Neuronal stem cell (in vitro differentiated cells): ENCODE measurements around the gene TBC1D16.
A peak's percentile ranks its signal among the peaks of the same experiment; 100 is the strongest.

Experiments
- DNase-seq: peaks from one replicate; pipeline ENCODE4 v3.0.0-alpha.2; 2013; ENCODE audit warnings: low spot score
- H2AFZ ChIP-seq: one replicate; pipeline ENCODE4 v1.6.1; 2013; ENCODE audit warnings: mild to moderate bottlenecking, low read length, inconsistent platforms
- H2AK5ac ChIP-seq: 2 replicates; pipeline ENCODE4 v1.6.1; 2013; ENCODE audit warnings: low read depth, mild to moderate bottlenecking, inconsistent platforms, low read length, moderate library complexity, mixed read lengths
- H2BK120ac ChIP-seq: 2 replicates; pipeline ENCODE4 v1.6.1; 2013; ENCODE audit warnings: low read depth, mild to moderate bottlenecking, inconsistent platforms, low read length, moderate library complexity, mixed read lengths
- H2BK12ac ChIP-seq: one replicate; pipeline ENCODE4 v1.6.1; 2013; ENCODE audit warnings: low read length, inconsistent platforms
- H2BK15ac ChIP-seq: 2 replicates; pipeline ENCODE4 v1.6.1; 2013; ENCODE audit warnings: mild to moderate bottlenecking, low read length, inconsistent platforms, mixed read lengths
- H2BK5ac ChIP-seq: one replicate; pipeline ENCODE4 v1.6.1; 2013; ENCODE audit warnings: inconsistent platforms, mild to moderate bottlenecking, low read length, moderate library complexity
- H3K14ac ChIP-seq: one replicate; pipeline ENCODE4 v1.6.1; 2013; ENCODE audit warnings: low read length, inconsistent platforms
- H3K18ac ChIP-seq: 2 replicates; pipeline ENCODE4 v1.6.1; 2013; ENCODE audit warnings: low read length, inconsistent platforms
- H3K23ac ChIP-seq: 2 replicates; pipeline ENCODE4 v1.6.1; 2013; ENCODE audit warnings: low read depth, mild to moderate bottlenecking, mixed read lengths, low read length, inconsistent platforms; ENCODE audit not compliant: poor library complexity
- H3K27ac ChIP-seq: replicated peaks from 3 replicates; pipeline ENCODE4 v1.5.1; 2013; ENCODE audit warnings: low read length, inconsistent platforms
- H3K27me3 ChIP-seq, 3 experiments: 2 replicates each; pipeline ENCODE4 v1.6.1; 2013; ENCODE audit warnings: low read length in 3 of 3, mild to moderate bottlenecking in 2 of 3, inconsistent platforms in 1 of 3, low read depth in 1 of 3, mixed read lengths in 1 of 3, moderate library complexity in 1 of 3; ENCODE audit not compliant: control insufficient read depth in 3 of 3, insufficient read depth in 3 of 3
- H3K36me3 ChIP-seq, 2 donors: replicated peaks in 1 of 2; 2 replicates each; pipeline ENCODE4 v1.6.1; 2013; ENCODE audit warnings: low read length in 2 of 2; ENCODE audit not compliant: control insufficient read depth in 2 of 2, insufficient read depth in 2 of 2
- H3K4ac ChIP-seq: 2 replicates; pipeline ENCODE4 v1.6.1; 2013; ENCODE audit warnings: inconsistent platforms, mild to moderate bottlenecking, low read length, moderate library complexity
- H3K4me1 ChIP-seq, 2 donors: 1 replicate in 1 of 2; 2 replicates in 1 of 2; pipeline ENCODE4 v1.6.1; 2013; ENCODE audit warnings: low read length in 2 of 2, low read depth in 1 of 2; ENCODE audit not compliant: control insufficient read depth in 2 of 2, insufficient read depth in 1 of 2
- H3K4me2 ChIP-seq: one replicate; pipeline ENCODE4 v1.6.1; 2013; ENCODE audit warnings: mild to moderate bottlenecking, low read length, inconsistent platforms; ENCODE audit not compliant: insufficient read depth, poor library complexity, severe bottlenecking
- H3K4me3 ChIP-seq, 2 donors: 2 replicates each; pipeline ENCODE4 v1.5.1; 2013; ENCODE audit warnings: low read length in 2 of 2, mild to moderate bottlenecking in 2 of 2, inconsistent platforms in 1 of 2, moderate library complexity in 1 of 2
- H3K79me1 ChIP-seq: one replicate; pipeline ENCODE4 v1.6.1; 2013; ENCODE audit warnings: low read depth, mild to moderate bottlenecking, inconsistent platforms, low read length, moderate library complexity
- H3K9ac ChIP-seq: one replicate; pipeline ENCODE4 v1.6.1; 2013; ENCODE audit warnings: mild to moderate bottlenecking, low read depth, low read length, inconsistent platforms; ENCODE audit not compliant: poor library complexity
- H3K9me3 ChIP-seq, 2 donors: replicated peaks in 1 of 2; 2 replicates each; pipeline versions ENCODE3 to v1.6.1; 2013; ENCODE audit warnings: low read length in 2 of 2, mild to moderate bottlenecking in 2 of 2, inconsistent platforms in 1 of 2, low read depth in 1 of 2, mixed read lengths in 1 of 2, moderate library complexity in 1 of 2; ENCODE audit not compliant: control insufficient read depth in 2 of 2, insufficient read depth in 1 of 2
- H4K8ac ChIP-seq: one replicate; pipeline ENCODE4 v1.6.1; 2013; ENCODE audit warnings: low read depth, mild to moderate bottlenecking, inconsistent platforms, low read length, moderate library complexity
- H4K91ac ChIP-seq: one replicate; pipeline ENCODE4 v1.6.1; 2013; ENCODE audit warnings: low read length, low read depth, mild to moderate bottlenecking, inconsistent platforms; ENCODE audit not compliant: poor library complexity
- WGBS, 2 donors: extraction: QIAGEN DNeasy Blood & Tissue Kit; methylation state at CpG; one replicate each; pipeline ENCODE4 v1.1.7; 2013; ENCODE audit warnings: missing lambda C conversion rate in 2 of 2, mixed read lengths in 1 of 2; ENCODE audit not compliant: insufficient read length in 2 of 2, insufficient replicate concordance in 1 of 2; ENCODE audit errors: extremely low coverage in 2 of 2; 5-methylcytosine and 5-hydroxymethylcytosine counted together

Gene TBC1D16

DNA sequence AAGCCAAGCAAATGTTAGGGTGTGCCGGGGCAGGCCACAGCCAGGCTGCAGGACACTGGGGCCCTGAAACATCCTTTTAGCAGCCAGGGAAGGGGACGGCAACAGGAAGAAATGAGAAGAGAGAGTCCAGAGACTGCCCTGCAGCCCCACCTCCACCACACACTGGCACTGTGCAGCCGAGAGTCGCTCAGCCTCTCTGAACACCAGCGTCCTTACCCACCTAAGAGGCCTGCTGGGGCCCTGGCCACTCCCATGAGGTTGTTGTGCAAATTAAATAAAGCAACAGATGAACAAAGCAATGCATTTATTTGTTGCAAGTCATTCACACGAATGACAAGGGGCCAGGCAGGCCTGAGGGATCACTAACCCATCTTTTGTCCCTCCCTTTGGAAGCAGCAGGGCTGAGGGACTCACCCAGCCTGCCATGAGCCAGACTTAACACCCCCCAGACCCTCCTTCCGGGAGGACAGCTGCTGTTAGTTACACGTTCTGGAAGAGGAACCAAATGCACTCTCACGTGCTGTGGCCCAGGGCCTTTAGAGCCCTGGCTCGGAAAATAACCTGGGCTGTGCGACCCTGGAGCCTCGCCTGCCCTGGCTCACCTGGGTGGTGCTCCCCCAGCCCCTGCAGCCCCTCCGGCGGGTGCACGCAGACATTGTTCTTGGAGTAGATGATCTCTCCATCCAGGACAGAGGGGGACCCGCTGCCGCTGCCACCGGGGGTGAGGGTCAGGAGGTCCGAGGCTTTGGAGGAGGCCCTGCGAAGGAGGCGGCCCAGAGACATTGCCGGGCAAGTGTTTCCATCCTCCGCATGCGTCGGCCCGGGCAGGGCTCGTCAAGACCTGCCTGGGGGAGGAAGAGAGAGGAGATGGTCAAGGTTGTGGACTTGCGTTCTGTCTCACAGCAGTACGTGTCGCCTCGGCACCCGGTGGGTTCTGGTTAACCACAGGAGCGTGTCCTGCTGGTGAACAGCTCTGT is 22.6 kb downstream of the TBC1D16 start:
- Histone ChIP-seq H3K27ac (peak overlapping the region; percentile 64), H2BK12ac (no peak overlapping the region), H2BK15ac (no peak overlapping the region), H3K79me1 (peaks cover 5% of the 10 kb centered on the region), H4K91ac (no peak overlapping the region), H3K27me3 (no peaks in the 10 kb centered on the region), H3K9ac (peak overlapping the region; percentile 83), H4K8ac (no peak overlapping the region), H3K4ac (no peak overlapping the region), H2BK5ac (no peak overlapping the region), H2AFZ (no peak overlapping the region), H3K23ac (peak overlapping the region; percentile 17), H3K9me3 (no peaks in the 10 kb centered on the region), H3K4me2 (no peak overlapping the region), H3K4me3 (peak overlapping the region in 1 of 2 donors; percentile 35), H3K36me3 (peaks cover 17 to 73% of the 10 kb centered on the region in 2 donors), H3K14ac (no peak overlapping the region), H3K4me1 (peaks cover 0 to 7% of the 10 kb centered on the region in 2 donors), H3K18ac (no peak overlapping the region), H2AK5ac (no peak overlapping the region), H2BK120ac (no peak overlapping the region)
- no peak for DNase-seq
- no CpG with 5 or more reads among the region's 33 CpGs for WGBS, 2 donors

DNA sequence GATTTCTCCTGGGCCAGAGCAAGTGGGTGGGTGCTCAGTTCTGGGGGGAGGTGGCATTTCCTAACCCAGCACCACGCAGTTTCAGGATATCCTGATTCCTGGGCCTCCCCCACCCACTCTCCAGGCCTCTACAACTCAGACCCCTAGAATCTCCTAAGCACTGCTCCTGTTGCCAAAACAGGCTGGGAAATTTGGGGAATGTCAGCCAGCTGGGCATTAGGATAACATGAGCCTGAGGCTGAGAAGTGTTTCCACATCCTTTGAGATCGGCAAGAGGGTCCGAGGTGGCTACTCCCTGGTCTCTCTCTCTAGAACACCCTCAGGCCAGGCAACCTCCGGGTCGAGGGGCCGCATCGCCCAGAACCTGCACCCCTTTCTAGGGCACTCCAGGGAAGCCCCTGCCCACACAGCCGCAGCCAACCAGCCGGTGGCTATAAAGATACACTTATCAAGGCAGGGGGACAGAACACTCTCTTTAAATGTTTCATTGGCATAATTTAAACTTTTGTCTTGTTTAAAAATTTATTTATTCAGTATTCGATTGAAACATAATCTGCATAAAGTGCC is 23.6 kb downstream of the TBC1D16 start:
- Histone ChIP-seq H3K27ac (no peak overlapping the region), H3K9me3 (no peaks in the 10 kb centered on the region), H3K9ac (no peak overlapping the region), H2AFZ (no peak overlapping the region), H3K4me1 (peaks cover 0 to 7% of the 10 kb centered on the region in 2 donors), H3K4me2 (no peak overlapping the region), H4K91ac (no peak overlapping the region), H3K36me3 (peaks cover 17 to 76% of the 10 kb centered on the region in 2 donors), H3K4me3 (no peak overlapping the region), H2AK5ac (peak overlapping the region; percentile 40), H2BK5ac (peak overlapping the region; percentile 34), H2BK120ac (no peak overlapping the region), H3K18ac (no peak overlapping the region), H3K79me1 (peaks cover 5% of the 10 kb centered on the region), H4K8ac (no peak overlapping the region), H3K4ac (no peak overlapping the region), H2BK12ac (no peak overlapping the region), H2BK15ac (no peak overlapping the region), H3K14ac (no peak overlapping the region), H3K23ac (no peak overlapping the region), H3K27me3 (no peaks in the 10 kb centered on the region)
- DNase-seq: no peak
- no CpG with 5 or more reads among the region's 10 CpGs for WGBS, 2 donors

DNA sequence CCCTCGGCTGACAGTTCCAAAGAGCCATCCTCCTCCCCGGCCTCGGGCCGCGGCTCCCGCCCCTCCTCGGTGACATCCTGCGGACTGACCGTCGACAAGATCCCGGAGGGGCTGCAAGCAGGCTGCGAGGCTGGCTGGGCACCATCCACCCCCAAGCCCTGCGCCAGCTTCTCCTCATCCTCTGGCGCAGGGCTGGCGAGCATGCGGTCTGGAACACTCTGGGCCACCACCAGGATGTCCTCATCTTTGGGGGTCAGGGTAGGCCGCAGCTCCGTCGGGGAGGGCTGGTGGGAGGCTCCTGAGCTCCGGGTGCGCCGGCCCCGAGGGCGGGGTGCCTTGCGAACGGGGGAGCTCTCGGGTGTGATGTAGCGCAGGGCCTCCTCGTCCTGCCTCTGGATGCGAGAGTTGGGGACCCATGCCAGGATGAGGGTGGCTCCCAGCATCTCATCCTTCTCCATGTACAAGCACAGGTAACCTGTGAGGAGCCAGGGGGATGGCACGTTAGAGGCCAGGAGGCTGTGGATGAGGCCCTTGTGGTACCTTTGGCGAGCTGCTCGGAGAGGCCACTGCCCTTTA is 25.3 kb downstream of the TBC1D16 start:
- H2AFZ ChIP-seq: no peak overlapping the region
- H3K4me3 ChIP-seq: no peak overlapping the region
- no peak overlapping the region for H3K18ac ChIP-seq
- peak overlapping the region; percentile 49 for H3K23ac ChIP-seq
- H3K36me3 ChIP-seq: peaks cover 17 to 80% of the 10 kb centered on the region in 2 donors
- no peaks in the 10 kb centered on the region for H3K9me3 ChIP-seq
- no peak overlapping the region for H2BK15ac ChIP-seq
- no peak overlapping the region for H3K27ac ChIP-seq
- no peak overlapping the region for H3K4me2 ChIP-seq
- H4K91ac ChIP-seq: no peak overlapping the region
- no peak overlapping the region for H4K8ac ChIP-seq
- no peaks in the 10 kb centered on the region for H3K27me3 ChIP-seq
- no peak overlapping the region for H3K4ac ChIP-seq
- peaks cover 2% of the 10 kb centered on the region for H3K79me1 ChIP-seq
- no peak overlapping the region for H2BK5ac ChIP-seq
- no peak overlapping the region for H3K14ac ChIP-seq
- no peak for DNase-seq
- no CpG with 5 or more reads among the region's 33 CpGs for WGBS, 2 donors
- H2BK120ac ChIP-seq: no peak overlapping the region
- peaks cover 0 to 7% of the 10 kb centered on the region in 2 donors for H3K4me1 ChIP-seq
- no peak overlapping the region for H2AK5ac ChIP-seq
- H3K9ac ChIP-seq: no peak overlapping the region
- no peak overlapping the region for H2BK12ac ChIP-seq
